Esophagus muscularis mucosa (tissue), 4 donors: ENCODE measurements around the gene TSPAN2. TPM values are rescaled to one million over a fixed set of nuclear protein-coding genes. Genes with fewer than 3 reads are reported as not detected.

ENCODE experiments used
- DNase-seq: peaks from one replicate; pipeline ENCODE4 v3.0.0-alpha.2; 2017; ENCODE audit errors: extremely low spot score
- H3K27ac ChIP-seq, 4 donors: fragments of 200-600 bp; sonication (generic); replicated peaks in 1 of 4; 1 replicate in 3 of 4; 2 replicates in 1 of 4; pipeline ENCODE4 v1.5.1; 2016 to 2019; ENCODE audit warnings: mild to moderate bottlenecking in 1 of 4
- H3K27me3 ChIP-seq, 4 donors: fragments of 200-600 bp; sonication (generic); one replicate each; pipeline versions ENCODE4 v1.5.1 to v1.6.0; 2016 to 2019
- H3K36me3 ChIP-seq, 4 donors: fragments of 200-600 bp; sonication (generic); one replicate each; pipeline ENCODE4 v1.5.1; 2016 to 2019
- H3K4me1 ChIP-seq, 4 donors: fragments of 200-600 bp; sonication (generic); one replicate each; pipeline ENCODE4 v1.5.1; 2016 to 2019
- H3K4me3 ChIP-seq, 4 donors: fragments of 200-600 bp; sonication (generic); 1 replicate in 2 of 4; 2 replicates in 2 of 4; pipeline ENCODE4 v1.5.1; 2016 to 2019; ENCODE audit warnings: mild to moderate bottlenecking in 4 of 4, moderate library complexity in 1 of 4
- H3K9me3 ChIP-seq, 4 donors: fragments of 200-600 bp; sonication (generic); 1 replicate in 3 of 4; 2 replicates in 1 of 4; pipeline ENCODE4 v1.5.1; 2016 to 2019
- CTCF ChIP-seq, 3 experiments: fragments of 200-600 bp in 2 of 3; fragments of 450-650 bp in 1 of 3; sonication (generic) in 2 of 3; IDR thresholded peaks; one replicate each; pipeline ENCODE4 v1.5.1; 2017 to 2019; ENCODE audit warnings: antibody characterized with exemption in 3 of 3, mild to moderate bottlenecking in 2 of 3, moderate library complexity in 1 of 3
- EP300 ChIP-seq: sonication (generic); formaldehyde crosslinking; IDR thresholded peaks from one replicate; pipeline ENCODE4 v1.6.1; 2017; ENCODE audit warnings: antibody characterized with exemption
- POLR2A ChIP-seq: fragments of 450-650 bp; IDR thresholded peaks from one replicate; pipeline ENCODE4 v1.6.1; 2017; ENCODE audit warnings: antibody characterized with exemption, moderate library complexity, mild to moderate bottlenecking, low read depth
- POLR2AphosphoS5 ChIP-seq, 2 donors: sonication (generic); formaldehyde crosslinking; IDR thresholded peaks; one replicate each; pipeline ENCODE4 v1.6.1; 2017; ENCODE audit warnings: antibody characterized with exemption in 2 of 2
- WGBS: methylation state at CpG from one replicate; pipeline ENCODE4 v1.1.5; 2018; 5-methylcytosine and 5-hydroxymethylcytosine counted together
- intact Hi-C: fragments of 100-400 bp; cut with DNase I; formaldehyde crosslinking; loops from one replicate; pipeline ENCODE4 v1.15.1; 2023
- total RNA-seq, 4 donors: library from RNA; depleted of rRNA; stranded (reverse); fragments of >200 nt; gene quantifications; one replicate each; pipeline versions ENCODE4 v1.1.0 to v1.2.1, GENCODE V29; 2016

The TSPAN2 gene
- total RNA-seq, 4 donors from 2014 or later: 35.8 to 70.2 (median 66.7) TPM

DNA sequence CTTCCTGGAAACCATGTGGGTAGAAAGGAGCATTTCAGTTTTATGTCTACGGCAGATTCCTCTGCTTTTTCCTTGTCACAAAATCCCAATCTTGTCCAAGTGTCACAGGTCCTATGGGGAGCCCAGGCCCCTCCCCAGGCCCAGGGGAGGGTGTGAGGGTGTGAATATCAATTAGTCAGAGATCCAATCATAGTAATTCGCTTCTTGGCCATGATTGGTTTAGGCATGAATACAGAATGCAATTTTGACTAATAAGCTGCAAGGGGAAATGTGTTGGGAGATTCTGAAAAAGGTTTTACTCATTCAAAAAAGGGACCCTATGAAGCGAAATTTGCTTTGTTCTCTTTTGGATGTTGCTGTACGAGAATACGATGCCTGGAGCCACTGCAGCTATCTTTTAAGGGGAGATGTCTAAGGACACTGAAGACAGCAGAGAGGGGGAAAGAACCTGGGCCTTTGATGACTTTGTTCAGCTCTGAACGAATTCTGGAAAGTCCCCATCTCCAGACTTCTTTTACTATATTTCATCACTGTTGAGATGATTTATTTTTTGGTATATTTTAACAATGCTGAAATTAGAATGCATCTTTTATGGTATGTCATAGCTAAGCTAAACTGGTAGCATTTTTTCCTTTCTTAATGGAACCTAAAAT is 18.2 kb downstream of the TSPAN2 start:
- Histone ChIP-seq H3K27me3 (no peaks in the 10 kb centered on the region), H3K4me3 (no peak overlapping the region), H3K4me1 (peaks cover 35 to 94% (median 92%) of the 10 kb centered on the region in 4 donors), H3K9me3 (no peaks in the 10 kb centered on the region), H3K27ac (peak overlapping the region; percentile 80 to 87 (median 83)), H3K36me3 (no peaks in the 10 kb centered on the region)
- WGBS: 76% methylated on average over 6 of the region's 6 CpGs
- intact Hi-C loops: loop anchor here (10.0 kb wide), 1 partner anchor 1304 kb away; the partner anchor contains the start of gene ATP1A1
- no peak for DNase-seq
- TF ChIP-seq EP300: no peak
- TF ChIP-seq POLR2AphosphoS5 (IDR thresholded peaks at IDR 0.05): no peak
- no peak for TF ChIP-seq POLR2A
- TF ChIP-seq CTCF (IDR thresholded peaks at IDR 0.05): no peak

GRCh38 chr1:115069659-115070308 is 19.5 kb downstream of the TSPAN2 start:
- no peak overlapping the region for H3K4me3 ChIP-seq
- peak overlapping the region; percentile 80 to 87 (median 83) for H3K27ac ChIP-seq
- 86% methylated on average over 7 of the region's 7 CpGs for WGBS
- H3K36me3 ChIP-seq: no peaks in the 10 kb centered on the region
- no peaks in the 10 kb centered on the region for H3K9me3 ChIP-seq
- TF ChIP-seq CTCF (IDR thresholded peaks at IDR 0.05): no peak
- intact Hi-C loops: loop anchor here (10.0 kb wide), 1 partner anchor 1305 kb away; the partner anchor contains the start of gene ATP1A1
- H3K4me1 ChIP-seq: peaks cover 35 to 87% (median 83%) of the 10 kb centered on the region in 4 donors
- DNase-seq: no peak
- no peaks in the 10 kb centered on the region for H3K27me3 ChIP-seq

- H3K9me3 ChIP-seq: no peaks in the 10 kb centered on the region
- 52% methylated on average over 8 of the region's 12 CpGs for WGBS
- H3K36me3 ChIP-seq: no peaks in the 10 kb centered on the region
- no peak overlapping the region for H3K4me3 ChIP-seq
- H3K27me3 ChIP-seq: no peaks in the 10 kb centered on the region
- DNase-seq: no peak
- TF ChIP-seq EP300 (no peak), CTCF (IDR thresholded peaks at IDR 0.05) (peak in 1 of 3 experiments; percentile 7), POLR2A (no peak), POLR2AphosphoS5 (IDR thresholded peaks at IDR 0.05) (peak; percentile 57 to 61)
- intact Hi-C loops: no loop called here
- peaks cover 31 to 85% (median 80%) of the 10 kb centered on the region in 4 donors for H3K4me1 ChIP-seq
- peak overlapping the region; percentile 80 to 87 (median 83) for H3K27ac ChIP-seq
Measured at GRCh38 chr1:115068826-115069585, 20.3 kb downstream of the TSPAN2 start.

DNA sequence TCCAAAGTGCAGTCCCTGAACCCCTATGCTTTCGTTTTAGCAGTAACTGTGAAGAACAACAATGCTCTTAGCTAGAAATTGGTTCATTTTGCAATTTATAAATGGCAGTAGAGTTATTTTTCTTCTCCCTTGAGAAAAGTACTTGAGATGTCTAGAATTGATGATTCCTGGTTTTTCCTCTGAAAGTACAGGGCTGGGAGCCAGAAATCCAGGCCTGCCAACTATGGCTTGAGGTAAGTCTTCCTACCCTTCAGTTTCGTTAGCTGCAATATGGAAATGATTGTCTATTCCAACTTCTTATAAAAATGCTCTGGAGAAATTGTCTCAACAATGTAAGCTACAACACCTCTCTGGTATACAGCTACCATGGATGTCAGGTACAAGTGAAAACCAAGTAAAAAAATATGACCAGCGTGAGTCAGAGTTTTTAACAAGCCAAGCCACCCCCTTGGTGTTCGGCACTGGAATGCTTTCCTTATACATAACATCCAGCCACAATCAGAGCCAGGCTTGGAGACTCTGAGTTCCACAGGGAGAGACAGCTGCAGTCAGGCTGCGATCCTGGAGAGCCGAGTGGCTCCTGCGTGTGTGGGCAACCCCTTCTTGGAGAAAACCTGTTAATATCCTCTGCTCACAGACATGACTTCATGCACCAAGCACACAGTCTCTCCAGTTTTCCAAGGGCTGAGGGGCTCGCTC is 22.0 kb downstream of the TSPAN2 start:
- Histone ChIP-seq H3K4me1 (peaks cover 26 to 76% (median 72%) of the 10 kb centered on the region in 4 donors), H3K9me3 (no peaks in the 10 kb centered on the region), H3K4me3 (no peak overlapping the region), H3K36me3 (no peaks in the 10 kb centered on the region), H3K27me3 (no peaks in the 10 kb centered on the region), H3K27ac (peak overlapping the region; percentile 80 to 87 (median 83))
- intact Hi-C loops: no loop called here
- DNase-seq: no peak
- 59% methylated on average over 8 of the region's 8 CpGs for WGBS
- TF ChIP-seq POLR2AphosphoS5 (IDR thresholded peaks at IDR 0.05): peak in 1 of 2 donors; percentile 77
- TF ChIP-seq EP300: no peak
- TF ChIP-seq CTCF (IDR thresholded peaks at IDR 0.05): no peak
- TF ChIP-seq POLR2A: no peak
